CD4-positive, alpha-beta T cell treated with Interferon gamma for 1 hour (primary cell): ENCODE results near the gene RRAS2.
"Not testable (repeated sequence)": the region's sequence is repeated elsewhere in the genome, so short reads cannot be mapped to it uniquely, and the experiment has no call there.

Experiments used
- DNase-seq: peaks from one replicate; pipeline ENCODE4 v3.0.0-alpha.2; 2020

Gene RRAS2

GRCh38 chr11:14358729-14359439 is at the start of gene RRAS2:
Gene RRAS2 (minus strand): TSS chr11:14359183. CDS start chr11:14358870, 313 bp downstream.
- peak; percentile 80 for DNase-seq

- DNase-seq: no peak
Observed at GRCh38 chr11:14408612-14409011, 49.6 kb upstream of the RRAS2 start.

GRCh38 chr11:14406116-14406515 is 47.1 kb upstream of the RRAS2 start:
- not testable (repeated sequence) for DNase-seq

- not testable (repeated sequence) for DNase-seq
Observed at GRCh38 chr11:14403528-14403927, 44.5 kb upstream of the RRAS2 start.

- no peak for DNase-seq
Observed at GRCh38 chr11:14399087-14399486, 40.1 kb upstream of the RRAS2 start.

GRCh38 chr11:14396273-14396672 is 37.3 kb upstream of the RRAS2 start:
- no peak for DNase-seq

- DNase-seq: peak; percentile 1
Observed at GRCh38 chr11:14393889-14394288, 34.9 kb upstream of the RRAS2 start.

- DNase-seq: no peak
Observed at GRCh38 chr11:14393129-14393528, 34.1 kb upstream of the RRAS2 start.

GRCh38 chr11:14390669-14391068 is 31.7 kb upstream of the RRAS2 start:
- no peak for DNase-seq

- no peak for DNase-seq
Observed at GRCh38 chr11:14388352-14388751, 29.4 kb upstream of the RRAS2 start.

GRCh38 chr11:14386895-14387480 is 28.0 kb upstream of the RRAS2 start:
- DNase-seq: no peak

GRCh38 chr11:14386081-14386480 is 27.1 kb upstream of the RRAS2 start:
- no peak for DNase-seq

- no peak for DNase-seq
Observed at GRCh38 chr11:14384338-14384737, 25.4 kb upstream of the RRAS2 start.

- no peak for DNase-seq
Observed at GRCh38 chr11:14381968-14382367, 23.0 kb upstream of the RRAS2 start.

GRCh38 chr11:14380947-14381561 is 22.1 kb upstream of the RRAS2 start:
- peak; percentile 49 for DNase-seq

- DNase-seq: no peak
Observed at GRCh38 chr11:14380125-14380936, 21.3 kb upstream of the RRAS2 start.

- no peak for DNase-seq
Observed at GRCh38 chr11:14378171-14378570, 19.2 kb upstream of the RRAS2 start.

GRCh38 chr11:14376920-14377319 is 17.9 kb upstream of the RRAS2 start:
- DNase-seq: no peak

GRCh38 chr11:14374922-14375830 is 16.2 kb upstream of the RRAS2 start:
- no peak for DNase-seq

- no peak for DNase-seq
Observed at GRCh38 chr11:14373941-14374646, 15.1 kb upstream of the RRAS2 start.

- no peak for DNase-seq
Observed at GRCh38 chr11:14372011-14372410, 13.0 kb upstream of the RRAS2 start.

- no peak for DNase-seq
Observed at GRCh38 chr11:14371249-14371648, 12.3 kb upstream of the RRAS2 start.
